ENCODE measurements around the gene ADAM8. TPM values are rescaled to one million over a fixed set of nuclear protein-coding genes. Genes with fewer than 3 reads are reported as not detected.

Gene ADAM8
- total and polyA plus RNA-seq, 2 of the 8 experiments (the other 6 are each of a cell fraction or from before 2014, with no cell fraction given): 4.6 TPM

- H3K4me1 ChIP-seq (replicated peaks in 1 of 4; ENCODE audit: control insufficient read depth in 3 of 4, insufficient read depth in 4 of 4, low read length in 3 of 4): no peaks in the 10 kb centered on the region; a peak in 1 of 7 replicates
- no peak overlapping the region for H2BK15ac ChIP-seq (ENCODE audit: low read length)
- H3K9ac ChIP-seq (replicated peaks in 1 of 4; ENCODE audit: extremely low read depth in 1 of 4, low read depth in 3 of 4, low read length in 3 of 4): no peak overlapping the region
- peaks cover 0 to 8% (median 4%) of the 10 kb centered on the region in 4 experiments; a peak in 5 of 7 replicates for H3K27me3 ChIP-seq (replicated peaks in 1 of 4; ENCODE audit: control insufficient read depth in 3 of 4, extremely low read depth in 1 of 4, insufficient read depth in 3 of 4, low read length in 3 of 4)
- H2BK20ac ChIP-seq (ENCODE audit: low read length): no peak overlapping the region
- ChIA-PET CTCF (ENCODE audit: partially characterized antibody) (no interaction called here), POLR2A (ENCODE audit: partially characterized antibody) (interaction anchor here (1.1 kb wide), 1 partner anchor 7 kb away, joined by 5 read pairs; no protein-coding TSS in a partner anchor)
- H4K8ac ChIP-seq (ENCODE audit: extremely low read depth, insufficient read depth, low read length): no peak overlapping the region
- H4K91ac ChIP-seq (replicated peaks; ENCODE audit: insufficient read length, low read length): no peak overlapping the region
- H2BK5ac ChIP-seq (ENCODE audit: low read depth, low read length): no peak overlapping the region
- H3K36me3 ChIP-seq (ENCODE audit: control insufficient read depth in 2 of 4, insufficient read depth in 4 of 4, low read length in 3 of 4): peaks cover 0 to 4% (median under 1%) of the 10 kb centered on the region in 4 experiments; a peak in 4 of 8 replicates
- WGBS, 2 experiments (ENCODE audit: extremely low coverage in 1 of 2, insufficient coverage in 1 of 2, insufficient read length in 1 of 2, insufficient replicate concordance in 2 of 2, low coverage in 1 of 2, low lambda C conversion rate in 2 of 2, missing lambda C conversion rate in 1 of 2): 96% methylated on average over 3 of the region's 7 CpGs; no CpG with 5 or more reads in 1 of the 2 experiments
- no peak overlapping the region for H4K5ac ChIP-seq (ENCODE audit: insufficient read length, low read depth, low read length)
- H3K56ac ChIP-seq (replicated peaks; ENCODE audit: insufficient read length, low read depth, low read length): no peak overlapping the region
- H3K79me1 ChIP-seq (ENCODE audit: low read depth, low read length): no peaks in the 10 kb centered on the region
- H2BK12ac ChIP-seq (ENCODE audit: low read depth, low read length): no peak overlapping the region
- DNase-seq (ENCODE audit: low read depth in 1 of 2, low spot score in 2 of 2): no peak
- H3K4ac ChIP-seq (replicated peaks; ENCODE audit: insufficient read length, low read depth, low read length): no peak overlapping the region
- no peak overlapping the region for H3K14ac ChIP-seq (ENCODE audit: insufficient read length)
- no peaks in the 10 kb centered on the region for H3K79me2 ChIP-seq (ENCODE audit: control insufficient read depth in 1 of 2, insufficient read depth in 2 of 2, low read length in 2 of 2)
- no peak overlapping the region for H3K27ac ChIP-seq (ENCODE audit: low read depth, low read length)
- H2AFZ ChIP-seq (ENCODE audit: low read length): no peak overlapping the region
- no peak overlapping the region for H3K18ac ChIP-seq (ENCODE audit: extremely low read depth, low read length)
- FAIRE-seq: no peak
- no peak for TF ChIP-seq GABPA (IDR thresholded peaks at IDR 0.05; ENCODE audit: borderline replicate concordance, insufficient read depth, low read length)
- H2BK120ac ChIP-seq (replicated peaks; ENCODE audit: low read depth, low read length): no peak overlapping the region
- H3K4me2 ChIP-seq (ENCODE audit: insufficient read depth in 1 of 2, low read depth in 2 of 2, low read length in 2 of 2): no peak overlapping the region
- no peak overlapping the region for H3K4me3 ChIP-seq (ENCODE audit: extremely low read depth in 1 of 4, insufficient read depth in 2 of 4, low read depth in 3 of 4, low read length in 4 of 4)
- H4K20me1 ChIP-seq (replicated peaks in 1 of 2; ENCODE audit: control insufficient read depth in 1 of 2, insufficient read depth in 2 of 2, low read length in 2 of 2): peaks cover 0 to 3% of the 10 kb centered on the region in 2 experiments
- no peak overlapping the region for H3K23ac ChIP-seq (ENCODE audit: insufficient read length)
- H2AK5ac ChIP-seq (ENCODE audit: low read depth, low read length): no peak overlapping the region
- H3K9me3 ChIP-seq (ENCODE audit: insufficient read depth in 2 of 2, low read depth in 1 of 2, low read length in 1 of 2): peaks cover 0 to 2% of the 10 kb centered on the region in 2 experiments; a peak in 1 of 4 replicates
- peaks cover 2% of the 10 kb centered on the region; the same call in 1 of the 2 replicates for H3K23me2 ChIP-seq (ENCODE audit: low read depth, low read length)
Observed at GRCh38 chr10:133316732-133317131, 40.1 kb upstream of the ADAM8 start.
